HepG2 (cell line): Measurements from ENCODE around the gene OGFOD3. TPM values are rescaled to one million over a fixed set of nuclear protein-coding genes. Genes with fewer than 3 reads are reported as not detected.

Experiments used
- AHR ChIP-seq: IDR thresholded peaks from 2 replicates; pipeline ENCODE4 v1.6.1; 2018; ENCODE audit warnings: missing genetic modification reagents, missing compliant biosample characterization
- ARID3A ChIP-seq: IDR thresholded peaks from 2 replicates; pipeline ENCODE4 v1.6.1; 2012; ENCODE audit warnings: low read depth, low read length, improper control_type of control experiment
- CSRNP1 ChIP-seq: sonication (generic); formaldehyde crosslinking; IDR thresholded peaks from 2 replicates; pipeline ENCODE4 v1.8.1; 2023; ENCODE audit warnings: mild to moderate bottlenecking, missing genetic modification reagents
- HIC2 ChIP-seq: sonication (generic); formaldehyde crosslinking; IDR thresholded peaks from 2 replicates; pipeline ENCODE4 v1.9.0; 2022; ENCODE audit warnings: low read depth, missing genetic modification reagents
- HOXA3 ChIP-seq: sonication (generic); formaldehyde crosslinking; IDR thresholded peaks from 2 replicates; pipeline ENCODE4 v1.5.0; 2020; ENCODE audit warnings: missing genetic modification reagents
- IRF2 ChIP-seq: IDR thresholded peaks from 2 replicates; pipeline ENCODE4 v1.6.1; 2018; ENCODE audit warnings: missing genetic modification reagents, missing compliant biosample characterization
- MATR3 ChIP-seq: sonication (generic); formaldehyde crosslinking; IDR thresholded peaks from 2 replicates; pipeline ENCODE4 v1.4.0; 2020; ENCODE audit warnings: missing genetic modification reagents
- MXD4 ChIP-seq: IDR thresholded peaks from 2 replicates; pipeline ENCODE4 v1.6.1; 2016; ENCODE audit warnings: mild to moderate bottlenecking, missing biosample characterization, missing genetic modification reagents
- MYC ChIP-seq: sonication (generic); formaldehyde crosslinking; IDR thresholded peaks from 2 replicates; pipeline ENCODE4 v1.9.0; 2021; ENCODE audit warnings: missing genetic modification reagents, borderline replicate concordance
- SAP130 ChIP-seq: IDR thresholded peaks from 2 replicates; pipeline ENCODE4 v1.6.1; 2016; ENCODE audit warnings: low read depth
- YEATS2 ChIP-seq: sonication (generic); formaldehyde crosslinking; IDR thresholded peaks from 2 replicates; pipeline ENCODE4 v1.4.0; 2020; ENCODE audit warnings: missing genetic modification reagents, borderline replicate concordance
- ZMYM3 ChIP-seq: sonication (generic); formaldehyde crosslinking; IDR thresholded peaks from 2 replicates; pipeline ENCODE4 v1.5.1; 2020; ENCODE audit warnings: mild to moderate bottlenecking, missing genetic modification reagents
- ZNF121 ChIP-seq: sonication (generic); formaldehyde crosslinking; IDR thresholded peaks from 2 replicates; pipeline ENCODE4 v1.5.0; 2020; ENCODE audit warnings: mild to moderate bottlenecking, missing genetic modification reagents
- ZNF263 ChIP-seq: sonication (generic); formaldehyde crosslinking; IDR thresholded peaks from 2 replicates; pipeline ENCODE4 v1.4.0; 2020; ENCODE audit warnings: missing genetic modification reagents
- ZNF572 ChIP-seq: sonication (generic); formaldehyde crosslinking; IDR thresholded peaks from 2 replicates; pipeline ENCODE4 v1.5.1; 2020; ENCODE audit warnings: mild to moderate bottlenecking, missing genetic modification reagents
- ZNF709 ChIP-seq: sonication (generic); formaldehyde crosslinking; IDR thresholded peaks from 2 replicates; pipeline ENCODE4 v1.5.0; 2020; ENCODE audit warnings: mild to moderate bottlenecking, missing genetic modification reagents
- ZNF775 ChIP-seq: sonication (generic); formaldehyde crosslinking; IDR thresholded peaks from 2 replicates; pipeline ENCODE4 v1.4.0; 2020; ENCODE audit warnings: missing genetic modification reagents, mild to moderate bottlenecking, moderate library complexity, borderline replicate concordance
- polyA plus RNA-seq, 8 experiments: library from polyadenylated mRNA; depleted of rRNA in 3 of 8; stranded (reverse) in 7 of 8; unstranded in 1 of 8; fragments of >200 nt; fragmentation: Illumina TruSeq in 4 of 8; extraction: Trizol in 4 of 8; gene quantifications; 2 replicates each; pipeline versions ENCODE4 v1.2.1 to v1.2.3, GENCODE V29; 2011 to 2016; ENCODE audit warnings: low read depth in 4 of 8, missing spikeins in 1 of 8, mixed read lengths in 1 of 8; ENCODE audit not compliant: insufficient read depth in 1 of 8
- total RNA-seq, 5 experiments: library from RNA; depleted of rRNA; stranded (reverse); fragments of >200 nt; fragmentation: Illumina TruSeq; extraction: Trizol; gene quantifications; 2 replicates each; pipeline ENCODE4 v1.2.3, GENCODE V29; 2016; ENCODE audit warnings: low read depth in 1 of 5
- TF ChIP-seq, protein P1 (sequence below), 2 experiments: sonication (generic) in 1 of 2; formaldehyde crosslinking in 1 of 2; IDR thresholded peaks; 2 replicates each; pipeline versions ENCODE4 v1.4.0 to v1.6.1; 2016 to 2020; ENCODE audit warnings: borderline replicate concordance in 1 of 2, low read depth in 1 of 2, mild to moderate bottlenecking in 1 of 2, missing genetic modification reagents in 1 of 2
- TF ChIP-seq, protein P2 (sequence below): sonication (generic); formaldehyde crosslinking; IDR thresholded peaks from 2 replicates; pipeline ENCODE4 v1.8.0; 2022; ENCODE audit warnings: mild to moderate bottlenecking, missing genetic modification reagents, moderate library complexity

Gene OGFOD3
- total and polyA plus RNA-seq, 2 of the 13 experiments (the other 11 are each of a cell fraction or from before 2014, with no cell fraction given) = 40.0 to 42.1 TPM

GRCh38 chr17:82388223-82388921 lies 30.0 kb downstream of the OGFOD3 start (continued):
- TF ChIP-seq, protein P1, sequence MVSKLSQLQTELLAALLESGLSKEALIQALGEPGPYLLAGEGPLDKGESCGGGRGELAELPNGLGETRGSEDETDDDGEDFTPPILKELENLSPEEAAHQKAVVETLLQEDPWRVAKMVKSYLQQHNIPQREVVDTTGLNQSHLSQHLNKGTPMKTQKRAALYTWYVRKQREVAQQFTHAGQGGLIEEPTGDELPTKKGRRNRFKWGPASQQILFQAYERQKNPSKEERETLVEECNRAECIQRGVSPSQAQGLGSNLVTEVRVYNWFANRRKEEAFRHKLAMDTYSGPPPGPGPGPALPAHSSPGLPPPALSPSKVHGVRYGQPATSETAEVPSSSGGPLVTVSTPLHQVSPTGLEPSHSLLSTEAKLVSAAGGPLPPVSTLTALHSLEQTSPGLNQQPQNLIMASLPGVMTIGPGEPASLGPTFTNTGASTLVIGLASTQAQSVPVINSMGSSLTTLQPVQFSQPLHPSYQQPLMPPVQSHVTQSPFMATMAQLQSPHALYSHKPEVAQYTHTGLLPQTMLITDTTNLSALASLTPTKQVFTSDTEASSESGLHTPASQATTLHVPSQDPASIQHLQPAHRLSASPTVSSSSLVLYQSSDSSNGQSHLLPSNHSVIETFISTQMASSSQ (IDR thresholded peaks at IDR 0.05; ENCODE audit: low read depth) = no peak
- TF ChIP-seq, protein P1 (CRISPR knock-in tag; IDR thresholded peaks at IDR 0.05; ENCODE audit: borderline replicate concordance) = no peak
- TF ChIP-seq HIC2 (CRISPR knock-in tag) (peak; percentile 77), MATR3 (CRISPR knock-in tag) (no peak), IRF2 (peak; percentile 49; the same call in 1 of the 2 replicates), SAP130 (peak; percentile 95), ZNF709 (CRISPR knock-in tag) (no peak), YEATS2 (CRISPR knock-in tag) (peak; percentile 44; the same call in 1 of the 2 replicates), ZNF775 (no peak), AHR (CRISPR knock-in tag) (peak; percentile 94; the same call in 1 of the 2 replicates), MXD4 (CRISPR knock-in tag) (peak; percentile 88), CSRNP1 (CRISPR knock-in tag) (no peak), MYC (CRISPR knock-in tag) (peak; percentile 72), ARID3A (no peak), ZMYM3 (CRISPR knock-in tag) (peak; percentile 58; the same call in 1 of the 2 replicates), ZNF121 (CRISPR knock-in tag) (no peak), HOXA3 (CRISPR knock-in tag) (peak; percentile 76), ZNF263 (0 out of 2 replicates have a peak, but pooled peaks have one; percentile 22), ZNF572 (CRISPR knock-in tag) (0 out of 2 replicates have a peak, but pooled peaks have one; percentile 30)
- TF ChIP-seq, protein P2, sequence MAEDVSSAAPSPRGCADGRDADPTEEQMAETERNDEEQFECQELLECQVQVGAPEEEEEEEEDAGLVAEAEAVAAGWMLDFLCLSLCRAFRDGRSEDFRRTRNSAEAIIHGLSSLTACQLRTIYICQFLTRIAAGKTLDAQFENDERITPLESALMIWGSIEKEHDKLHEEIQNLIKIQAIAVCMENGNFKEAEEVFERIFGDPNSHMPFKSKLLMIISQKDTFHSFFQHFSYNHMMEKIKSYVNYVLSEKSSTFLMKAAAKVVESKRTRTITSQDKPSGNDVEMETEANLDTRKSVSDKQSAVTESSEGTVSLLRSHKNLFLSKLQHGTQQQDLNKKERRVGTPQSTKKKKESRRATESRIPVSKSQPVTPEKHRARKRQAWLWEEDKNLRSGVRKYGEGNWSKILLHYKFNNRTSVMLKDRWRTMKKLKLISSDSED = no peak
